SK-N-SH treated with all-trans-retinoic acid at 6 μM for 48 hours (cell line): ENCODE measurements around the gene GPR173.

Experiments
- ATAC-seq: fragments of 200-7000 bp; cut with Tn5 transposase; 3 replicates; pipeline ENCODE4 v1.9.1; 2020; ENCODE audit warnings: mild to moderate bottlenecking, moderate library complexity
- ARNTL ChIP-seq: fragments of 450-650 bp; formaldehyde crosslinking; IDR thresholded peaks from 2 replicates; pipeline ENCODE4 v1.5.0; 2020; ENCODE audit warnings: low read depth, mild to moderate bottlenecking, moderate library complexity, borderline replicate concordance
- BACH2 ChIP-seq: fragments of 250-450 bp; sonication (Bioruptor Pico); IDR thresholded peaks from 2 replicates; pipeline ENCODE4 v1.9.0; 2021; ENCODE audit warnings: mild to moderate bottlenecking, borderline replicate concordance
- CREB5 ChIP-seq: fragments of 250-450 bp; sonication (Bioruptor Pico); IDR thresholded peaks from 2 replicates; pipeline ENCODE4 v1.5.1; 2020; ENCODE audit warnings: low read depth, mild to moderate bottlenecking, moderate library complexity
- CSDC2 ChIP-seq: fragments of 250-450 bp; sonication (Bioruptor Pico); IDR thresholded peaks from 2 replicates; pipeline ENCODE4 v1.5.0; 2020; ENCODE audit warnings: mild to moderate bottlenecking, moderate library complexity
- CSRNP3 ChIP-seq: fragments of 250-450 bp; sonication (Bioruptor Pico); IDR thresholded peaks from 2 replicates; pipeline ENCODE4 v1.5.1; 2021; ENCODE audit warnings: mild to moderate bottlenecking, moderate library complexity
- ISL1 ChIP-seq: fragments of 250-450 bp; sonication (Bioruptor Pico); IDR thresholded peaks from 2 replicates; pipeline ENCODE4 v2.1.2; 2022; ENCODE audit warnings: mild to moderate bottlenecking, moderate library complexity
- OSR1 ChIP-seq: fragments of 250-450 bp; sonication (Bioruptor Pico); IDR thresholded peaks from 2 replicates; pipeline ENCODE4 v1.8.0; 2022; ENCODE audit warnings: moderate library complexity, mild to moderate bottlenecking, inconsistent platforms
- PPARA ChIP-seq: fragments of 250-450 bp; sonication (Bioruptor Pico); IDR thresholded peaks from 2 replicates; pipeline ENCODE4 v1.5.0; 2020; ENCODE audit warnings: mild to moderate bottlenecking, borderline replicate concordance
- RARB ChIP-seq: fragments of 250-450 bp; sonication (Bioruptor Pico); IDR thresholded peaks from 2 replicates; pipeline ENCODE4 v1.8.0; 2021; ENCODE audit warnings: mild to moderate bottlenecking, moderate library complexity
- SNAI2 ChIP-seq: fragments of 250-450 bp; sonication (Bioruptor Pico); IDR thresholded peaks from 2 replicates; pipeline ENCODE4 v1.5.0; 2020; ENCODE audit warnings: mild to moderate bottlenecking, moderate library complexity
- TCF4 ChIP-seq: fragments of 250-450 bp; sonication (Bioruptor Pico); IDR thresholded peaks from 2 replicates; pipeline ENCODE4 v1.8.0; 2021; ENCODE audit warnings: mild to moderate bottlenecking, moderate library complexity, borderline replicate concordance
- TOX ChIP-seq: fragments of 250-450 bp; sonication (Bioruptor Pico); IDR thresholded peaks from 2 replicates; pipeline ENCODE4 v1.8.0; 2021; ENCODE audit warnings: mild to moderate bottlenecking, moderate library complexity, borderline replicate concordance
- ZFP3 ChIP-seq: fragments of 250-450 bp; sonication (Bioruptor Pico); IDR thresholded peaks from 2 replicates; pipeline ENCODE4 v1.5.0; 2020; ENCODE audit warnings: mild to moderate bottlenecking, moderate library complexity
- ZFP30 ChIP-seq: fragments of 450-650 bp; formaldehyde crosslinking; IDR thresholded peaks from 2 replicates; pipeline ENCODE4 v1.5.0; 2022; ENCODE audit warnings: mild to moderate bottlenecking, moderate library complexity
- ZNF565 ChIP-seq: fragments of 450-650 bp; formaldehyde crosslinking; conservative IDR thresholded peaks from 2 replicates; pipeline ENCODE4 v1.5.0; 2020; ENCODE audit warnings: low read depth, mild to moderate bottlenecking, moderate library complexity
- ZNF70 ChIP-seq: fragments of 450-650 bp; formaldehyde crosslinking; IDR thresholded peaks from 2 replicates; pipeline ENCODE4 v1.5.0; 2020; ENCODE audit warnings: mild to moderate bottlenecking, moderate library complexity
- ZNF8 ChIP-seq: fragments of 450-650 bp; formaldehyde crosslinking; IDR thresholded peaks from 2 replicates; pipeline ENCODE4 v1.5.0; 2020; ENCODE audit warnings: mild to moderate bottlenecking, moderate library complexity
- TF ChIP-seq, protein P1 (sequence below): fragments of 250-450 bp; sonication (Bioruptor Pico); IDR thresholded peaks from 2 replicates; pipeline ENCODE4 v1.8.0; 2021; ENCODE audit warnings: low read depth, mild to moderate bottlenecking, moderate library complexity, borderline replicate concordance
- TF ChIP-seq, protein P2 (sequence below): fragments of 250-450 bp; sonication (Bioruptor Pico); IDR thresholded peaks from 2 replicates; pipeline ENCODE4 v1.5.0; 2020; ENCODE audit warnings: mild to moderate bottlenecking, moderate library complexity

GPR173 gene

DNA sequence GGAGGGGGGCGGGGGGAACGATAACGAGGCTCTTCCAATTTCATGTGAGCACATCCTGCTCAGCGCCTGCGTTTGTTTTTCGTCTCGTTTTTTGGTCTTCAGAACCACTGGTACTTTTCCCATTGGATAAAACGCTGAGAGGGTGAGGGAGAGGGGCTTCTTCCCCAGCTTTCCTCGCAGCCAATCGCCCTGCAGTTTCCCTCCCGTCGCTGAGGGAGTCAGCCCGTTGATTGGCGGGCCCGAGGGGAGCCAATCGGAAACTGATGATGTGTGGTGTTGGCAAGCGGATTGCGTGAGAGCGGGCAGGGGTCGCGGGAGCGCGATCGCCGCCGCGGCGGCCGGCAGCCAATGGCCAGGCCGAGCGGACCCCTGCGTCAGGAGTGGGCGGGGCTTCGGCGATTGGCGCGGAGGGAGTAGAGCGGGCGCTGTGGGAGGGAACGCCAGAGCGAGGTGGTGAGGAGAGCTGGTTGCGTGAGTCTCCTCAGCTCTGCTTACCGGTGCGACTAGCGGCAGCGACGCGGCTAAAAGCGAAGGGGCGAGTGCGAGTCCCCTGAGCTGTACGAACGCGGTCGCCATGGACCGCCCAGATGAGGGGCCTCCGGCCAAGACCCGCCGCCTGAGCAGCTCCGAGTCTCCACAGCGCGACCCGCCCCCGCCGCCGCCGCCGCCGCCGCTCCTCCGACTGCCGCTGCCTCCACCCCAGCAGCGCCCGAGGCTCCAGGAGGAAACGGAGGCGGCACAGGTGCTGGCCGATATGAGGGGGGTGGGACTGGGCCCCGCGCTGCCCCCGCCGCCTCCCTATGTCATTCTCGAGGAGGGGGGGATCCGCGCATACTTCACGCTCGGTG is 33.6 kb downstream of the GPR173 start, which contains the start of gene TSPYL2:
TSS of gene TSPYL2 (plus strand) at position 443 of the 848 bp plus-strand sequence. CDS start at position 575, 132 bp downstream.
- peak; percentile 92 for ATAC-seq
- no peak for TF ChIP-seq TOX (CRISPR knock-in tag)
- TF ChIP-seq, protein P1, sequence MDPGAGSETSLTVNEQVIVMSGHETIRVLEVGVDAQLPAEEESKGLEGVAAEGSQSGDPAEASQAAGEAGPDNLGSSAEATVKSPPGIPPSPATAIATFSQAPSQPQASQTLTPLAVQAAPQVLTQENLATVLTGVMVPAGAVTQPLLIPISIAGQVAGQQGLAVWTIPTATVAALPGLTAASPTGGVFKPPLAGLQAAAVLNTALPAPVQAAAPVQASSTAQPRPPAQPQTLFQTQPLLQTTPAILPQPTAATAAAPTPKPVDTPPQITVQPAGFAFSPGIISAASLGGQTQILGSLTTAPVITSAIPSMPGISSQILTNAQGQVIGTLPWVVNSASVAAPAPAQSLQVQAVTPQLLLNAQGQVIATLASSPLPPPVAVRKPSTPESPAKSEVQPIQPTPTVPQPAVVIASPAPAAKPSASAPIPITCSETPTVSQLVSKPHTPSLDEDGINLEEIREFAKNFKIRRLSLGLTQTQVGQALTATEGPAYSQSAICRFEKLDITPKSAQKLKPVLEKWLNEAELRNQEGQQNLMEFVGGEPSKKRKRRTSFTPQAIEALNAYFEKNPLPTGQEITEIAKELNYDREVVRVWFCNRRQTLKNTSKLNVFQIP (CRISPR knock-in tag): no peak
- TF ChIP-seq ZFP30 (CRISPR knock-in tag): no peak
- TF ChIP-seq BACH2 (CRISPR knock-in tag): no peak
- no peak for TF ChIP-seq ZFP3 (CRISPR knock-in tag)
- no peak for TF ChIP-seq RARB (CRISPR knock-in tag)
- no peak for TF ChIP-seq PPARA (CRISPR knock-in tag)
- TF ChIP-seq CSRNP3: no peak
- no peak for TF ChIP-seq ZNF565 (CRISPR knock-in tag)
- no peak for TF ChIP-seq ZNF8 (CRISPR knock-in tag)
- TF ChIP-seq, protein P2, sequence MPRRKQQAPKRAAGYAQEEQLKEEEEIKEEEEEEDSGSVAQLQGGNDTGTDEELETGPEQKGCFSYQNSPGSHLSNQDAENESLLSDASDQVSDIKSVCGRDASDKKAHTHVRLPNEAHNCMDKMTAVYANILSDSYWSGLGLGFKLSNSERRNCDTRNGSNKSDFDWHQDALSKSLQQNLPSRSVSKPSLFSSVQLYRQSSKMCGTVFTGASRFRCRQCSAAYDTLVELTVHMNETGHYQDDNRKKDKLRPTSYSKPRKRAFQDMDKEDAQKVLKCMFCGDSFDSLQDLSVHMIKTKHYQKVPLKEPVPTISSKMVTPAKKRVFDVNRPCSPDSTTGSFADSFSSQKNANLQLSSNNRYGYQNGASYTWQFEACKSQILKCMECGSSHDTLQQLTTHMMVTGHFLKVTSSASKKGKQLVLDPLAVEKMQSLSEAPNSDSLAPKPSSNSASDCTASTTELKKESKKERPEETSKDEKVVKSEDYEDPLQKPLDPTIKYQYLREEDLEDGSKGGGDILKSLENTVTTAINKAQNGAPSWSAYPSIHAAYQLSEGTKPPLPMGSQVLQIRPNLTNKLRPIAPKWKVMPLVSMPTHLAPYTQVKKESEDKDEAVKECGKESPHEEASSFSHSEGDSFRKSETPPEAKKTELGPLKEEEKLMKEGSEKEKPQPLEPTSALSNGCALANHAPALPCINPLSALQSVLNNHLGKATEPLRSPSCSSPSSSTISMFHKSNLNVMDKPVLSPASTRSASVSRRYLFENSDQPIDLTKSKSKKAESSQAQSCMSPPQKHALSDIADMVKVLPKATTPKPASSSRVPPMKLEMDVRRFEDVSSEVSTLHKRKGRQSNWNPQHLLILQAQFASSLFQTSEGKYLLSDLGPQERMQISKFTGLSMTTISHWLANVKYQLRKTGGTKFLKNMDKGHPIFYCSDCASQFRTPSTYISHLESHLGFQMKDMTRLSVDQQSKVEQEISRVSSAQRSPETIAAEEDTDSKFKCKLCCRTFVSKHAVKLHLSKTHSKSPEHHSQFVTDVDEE: no peak
- no peak for TF ChIP-seq OSR1
- no peak for TF ChIP-seq CREB5 (CRISPR knock-in tag)
- TF ChIP-seq CSDC2: no peak
- TF ChIP-seq ZNF70: no peak
- no peak for TF ChIP-seq ISL1 (CRISPR knock-in tag)
- no peak for TF ChIP-seq SNAI2

- ATAC-seq: no peak
- no peak for TF ChIP-seq ARNTL
- TF ChIP-seq TCF4: no peak
- TF ChIP-seq ZFP30 (CRISPR knock-in tag): no peak
- TF ChIP-seq, protein P1 (CRISPR knock-in tag): no peak
- no peak for TF ChIP-seq CREB5 (CRISPR knock-in tag)
- no peak for TF ChIP-seq ISL1 (CRISPR knock-in tag)
Observed at GRCh38 chrX:53082773-53083616, 34.4 kb downstream of the GPR173 start.
